CD4-positive, alpha-beta T cell treated with Interleukin-15 for 1 hour (primary cell): Measurements from ENCODE around the gene KRTAP9-9.
"Not testable (repeated sequence)": the region's sequence is repeated elsewhere in the genome, so short reads cannot be mapped to it uniquely, and the experiment has no call there.

Experiments
- DNase-seq: peaks from one replicate; pipeline ENCODE4 v3.0.0-alpha.2; 2020

KRTAP9-9 gene

GRCh38 chr17:41267711-41268110, 12.5 kb downstream of the KRTAP9-9 start:
- DNase-seq = no peak

DNA sequence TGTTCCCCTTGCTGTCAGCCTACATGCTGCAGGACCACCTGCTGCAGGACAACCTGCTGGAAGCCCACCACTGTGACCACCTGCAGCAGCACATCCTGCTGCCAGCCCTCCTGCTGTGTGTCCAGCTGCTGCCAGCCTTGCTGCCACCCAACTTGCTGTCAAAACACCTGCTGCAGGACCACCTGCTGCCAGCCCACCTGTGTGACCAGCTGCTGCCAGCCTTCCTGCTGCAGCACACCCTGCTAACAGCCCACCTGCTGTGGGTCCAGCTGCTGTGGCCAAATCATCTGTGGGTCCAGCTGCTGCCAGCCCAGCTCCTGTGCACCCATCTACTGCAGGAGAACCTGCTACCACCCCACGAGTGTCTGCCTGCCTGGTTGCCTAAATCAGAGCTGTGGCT, 16.1 kb downstream of the KRTAP9-9 start:
- not testable (repeated sequence) for DNase-seq

DNA sequence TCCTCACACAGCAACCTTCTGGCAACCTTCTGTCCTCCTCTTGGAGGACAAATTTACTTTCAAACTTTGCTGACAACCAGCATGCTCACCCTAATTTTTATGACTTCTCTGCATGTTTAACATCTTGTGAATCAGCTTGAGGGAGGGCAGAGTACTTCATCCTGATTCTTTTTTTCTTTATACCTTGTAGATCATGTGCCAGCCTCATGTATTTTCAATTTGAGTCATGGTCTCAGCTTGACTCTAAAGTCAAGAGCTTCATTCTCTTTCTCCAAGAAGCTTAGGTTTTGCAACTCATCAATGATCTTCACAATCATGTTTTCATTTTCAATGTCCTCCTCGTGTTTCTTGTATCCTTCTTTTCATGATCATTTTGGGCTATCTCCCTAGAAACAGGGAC, 16.7 kb downstream of the KRTAP9-9 start:
- no peak for DNase-seq

DNA sequence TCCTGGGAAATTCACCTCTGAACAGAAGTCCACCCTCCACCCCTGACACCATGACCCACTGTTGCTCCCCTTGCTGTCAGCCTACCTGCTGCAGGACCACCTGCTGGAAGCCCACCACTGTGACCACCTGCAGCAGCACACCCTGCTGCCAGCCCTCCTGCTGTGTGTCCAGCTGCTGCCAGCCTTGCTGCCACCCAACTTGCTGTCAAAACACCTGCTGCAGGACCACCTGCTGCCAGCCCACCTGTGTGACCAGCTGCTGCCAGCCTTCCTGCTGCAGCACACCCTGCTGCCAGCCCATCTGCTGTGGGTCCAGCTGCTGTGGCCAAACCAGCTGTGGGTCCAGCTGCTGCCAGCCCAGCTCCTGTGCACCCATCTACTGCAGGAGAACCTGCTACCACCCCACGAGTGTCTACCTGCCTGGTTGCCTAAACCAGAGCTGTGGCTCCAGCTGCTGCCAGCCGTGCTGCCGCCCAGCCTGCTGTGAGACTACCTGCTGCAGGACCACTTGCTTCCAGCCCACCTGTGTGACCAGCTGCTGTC, 20.5 kb downstream of the KRTAP9-9 start, which contains the start of gene KRTAP9-7:
KRTAP9-7 (plus strand) TSS at position 51 of the 543 bp plus-strand sequence; CDS start at position 51, 0 bp downstream.
- not testable (repeated sequence) for DNase-seq

DNA sequence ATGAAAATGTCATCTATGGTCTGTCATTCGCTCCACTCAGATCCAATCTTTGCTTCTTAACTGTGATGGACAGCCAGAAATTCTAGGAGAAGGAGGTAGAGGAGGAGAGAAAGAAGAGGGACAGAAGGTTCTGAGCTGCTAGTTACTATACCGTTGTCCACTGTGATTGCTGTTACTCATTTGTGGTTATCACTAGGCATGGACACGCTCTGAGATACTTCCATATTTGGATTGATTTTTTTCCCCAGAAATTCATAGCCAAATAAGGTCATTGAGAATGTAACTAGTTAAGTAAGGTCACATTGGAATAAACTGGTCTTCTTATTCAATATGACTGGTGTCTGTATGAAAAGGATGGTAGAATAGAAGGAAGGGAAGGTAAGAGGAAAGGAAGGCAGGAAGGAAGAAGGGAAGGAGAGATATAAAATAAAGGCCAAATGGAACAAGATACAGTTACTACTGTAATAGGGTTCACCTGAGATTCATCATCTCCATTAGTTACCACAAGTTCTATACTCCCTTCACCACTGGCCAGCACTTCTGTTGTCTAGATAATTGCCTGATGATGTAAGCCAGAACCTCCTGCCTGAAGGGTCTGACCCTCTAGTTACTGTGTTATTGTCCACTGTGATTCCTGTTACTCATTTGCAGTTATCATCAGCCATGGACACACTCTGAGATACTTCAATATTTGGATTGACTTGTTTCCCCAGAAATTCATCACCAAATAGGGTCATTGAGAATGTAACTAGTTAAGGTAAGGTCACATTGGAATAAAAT, 23.2 kb downstream of the KRTAP9-9 start:
- no peak for DNase-seq

DNA sequence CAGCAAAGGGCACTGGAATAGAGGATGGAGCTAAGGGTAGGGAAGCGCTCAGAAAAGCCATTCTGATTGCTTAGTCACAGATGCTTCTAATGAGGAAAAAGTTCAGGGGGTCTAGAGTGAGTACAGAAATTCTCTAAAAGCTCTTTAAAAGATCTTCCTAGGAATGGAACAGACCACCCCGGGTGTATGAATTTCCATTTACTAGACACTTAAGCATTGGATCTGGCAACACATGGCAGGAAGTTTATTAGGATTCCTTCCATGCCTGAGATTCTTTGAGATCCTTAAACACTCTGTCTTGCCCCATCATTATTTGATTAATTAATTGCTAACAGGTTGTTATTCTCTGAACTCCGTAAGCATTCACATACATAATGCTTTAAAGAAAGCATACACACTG, 28.9 kb downstream of the KRTAP9-9 start:
- DNase-seq = no peak

GRCh38 chr17:41284546-41284945, 29.4 kb downstream of the KRTAP9-9 start:
- DNase-seq = no peak

DNA sequence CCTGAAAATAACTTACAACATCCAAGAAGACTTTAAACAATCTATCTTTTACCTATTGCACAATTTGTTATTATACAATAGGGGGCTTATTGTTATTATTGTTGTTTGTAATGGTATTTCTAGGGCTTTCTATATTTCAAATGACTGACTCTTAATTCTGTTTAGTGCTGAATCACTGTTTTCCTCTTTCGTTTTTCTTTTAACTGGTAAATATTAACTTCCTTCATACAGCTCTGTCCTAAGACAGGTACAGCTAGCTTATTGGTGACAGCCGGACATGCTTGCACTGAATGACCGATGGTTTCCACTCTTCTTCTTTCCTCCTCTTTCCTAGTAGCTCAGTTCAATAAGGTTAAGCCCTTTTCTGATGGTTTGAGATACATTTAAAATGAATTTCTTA, 31.9 kb downstream of the KRTAP9-9 start:
- no peak for DNase-seq

DNA sequence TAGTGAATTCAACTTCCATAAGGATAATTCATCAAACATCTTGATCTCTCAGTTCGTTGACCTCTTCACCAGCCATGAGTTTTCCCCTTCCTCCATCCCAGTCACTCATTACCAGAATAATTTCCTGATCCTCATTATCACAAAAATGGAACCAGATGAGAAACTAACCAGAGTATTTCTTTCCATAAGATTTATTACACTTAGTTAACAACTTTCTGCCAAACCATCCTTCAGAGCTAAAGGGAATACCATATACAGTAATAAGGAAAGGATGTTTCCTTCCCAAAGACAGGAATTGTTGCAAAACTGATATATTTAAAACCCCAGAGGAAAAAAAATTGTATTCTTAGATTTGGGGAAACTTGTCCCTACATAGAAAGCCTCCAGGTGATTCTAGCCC, 38.8 kb downstream of the KRTAP9-9 start:
- DNase-seq = no peak

DNA sequence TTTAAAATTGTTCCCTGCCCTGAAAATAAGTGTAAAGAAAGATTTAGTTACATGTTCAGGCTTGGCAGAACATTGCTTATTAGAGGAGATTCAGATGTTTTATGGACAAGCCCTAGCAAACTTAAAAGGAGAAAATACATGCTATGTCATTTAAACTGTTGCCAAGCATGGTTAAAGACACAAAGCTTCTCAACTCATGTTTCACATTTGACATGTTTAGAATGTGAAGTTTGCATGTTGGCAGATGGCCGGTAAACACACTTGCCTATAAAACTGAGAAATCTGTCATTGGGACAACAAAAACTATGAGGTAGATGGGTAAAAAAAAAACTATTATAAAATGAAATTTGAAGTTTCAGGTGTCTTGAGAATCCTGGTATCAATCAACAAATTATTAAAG, 41.7 kb downstream of the KRTAP9-9 start:
- DNase-seq = no peak

- DNase-seq = no peak
Observed at GRCh38 chr17:41298458-41299135, 43.4 kb downstream of the KRTAP9-9 start.

DNA sequence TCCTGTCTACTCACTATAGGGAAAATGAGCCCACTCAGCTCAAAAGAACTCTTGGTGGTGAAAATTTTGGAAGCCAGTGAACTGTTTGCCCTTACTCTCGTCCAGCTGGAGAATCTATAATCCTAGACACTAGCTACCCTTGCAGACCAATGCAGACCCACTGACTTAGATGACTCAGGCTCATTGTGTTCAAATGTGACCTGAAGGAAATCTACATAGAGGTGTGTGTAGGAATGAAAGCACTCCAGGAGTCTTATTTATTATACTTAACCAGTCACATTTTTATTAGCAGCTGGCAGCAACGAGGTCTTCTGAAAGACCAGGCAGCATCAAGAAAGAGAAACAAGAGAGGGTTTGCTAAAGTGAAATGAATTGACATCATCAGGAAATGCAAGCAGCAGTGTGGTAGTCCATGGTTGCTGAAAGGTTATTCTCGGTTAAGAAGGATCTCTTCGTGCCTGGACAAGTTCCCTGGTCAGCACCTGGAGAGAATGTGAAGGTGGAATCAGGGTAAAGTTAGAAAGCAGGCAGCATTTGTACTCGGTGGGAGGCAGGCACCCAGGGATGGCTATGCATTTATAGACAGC, 46.1 kb downstream of the KRTAP9-9 start:
- no peak for DNase-seq

DNA sequence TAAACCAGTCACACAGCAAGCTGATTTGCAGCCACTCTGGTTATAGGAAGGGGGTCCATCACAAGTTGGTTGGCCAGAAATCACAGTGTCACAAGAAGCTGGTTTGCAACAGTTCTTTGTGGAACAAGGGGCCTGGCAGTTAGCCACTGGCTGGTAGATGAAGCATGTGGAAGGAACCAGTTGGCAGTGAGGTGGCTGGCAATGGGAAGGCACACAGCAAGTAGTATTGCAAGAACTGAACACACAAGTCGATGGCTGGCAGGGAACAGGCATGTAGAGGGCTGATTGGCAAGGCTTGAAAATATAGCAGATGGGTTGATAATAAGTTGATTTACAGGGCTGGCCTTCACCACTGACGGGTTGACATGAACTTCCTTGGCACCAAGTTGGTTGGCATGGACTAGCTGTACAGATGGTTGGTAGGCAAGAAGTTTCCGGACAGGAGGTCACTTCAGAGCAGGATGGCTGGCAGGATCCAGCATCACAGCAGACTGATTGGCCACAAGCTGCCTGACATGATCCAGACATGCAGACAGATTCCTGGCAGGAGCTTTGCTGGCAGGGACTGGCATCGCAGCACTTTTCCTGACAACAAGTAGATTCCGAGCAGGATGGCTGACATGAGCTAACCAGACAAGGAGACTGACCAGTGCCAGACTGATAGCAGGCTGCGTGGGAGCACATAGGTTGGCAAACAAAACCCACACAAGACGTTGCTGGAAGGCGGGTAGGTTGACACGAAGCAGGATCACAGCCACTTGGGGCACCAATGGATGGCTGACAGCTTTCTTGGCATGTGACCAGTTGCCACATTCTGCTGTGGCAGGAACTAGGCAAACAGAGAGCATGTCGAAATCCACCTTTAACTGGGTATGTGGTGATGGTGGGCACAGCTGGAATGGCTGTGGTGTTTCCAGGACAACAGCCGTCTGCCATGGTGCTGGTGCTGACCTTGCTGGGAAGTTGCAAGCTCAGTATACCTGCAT, 47.0 kb downstream of the KRTAP9-9 start, which contains the start of gene KRTAP29-1:
KRTAP29-1 (minus strand) TSS at position 936 of the 986 bp plus-strand sequence; CDS start at position 936, 0 bp downstream.
- DNase-seq = no peak

DNA sequence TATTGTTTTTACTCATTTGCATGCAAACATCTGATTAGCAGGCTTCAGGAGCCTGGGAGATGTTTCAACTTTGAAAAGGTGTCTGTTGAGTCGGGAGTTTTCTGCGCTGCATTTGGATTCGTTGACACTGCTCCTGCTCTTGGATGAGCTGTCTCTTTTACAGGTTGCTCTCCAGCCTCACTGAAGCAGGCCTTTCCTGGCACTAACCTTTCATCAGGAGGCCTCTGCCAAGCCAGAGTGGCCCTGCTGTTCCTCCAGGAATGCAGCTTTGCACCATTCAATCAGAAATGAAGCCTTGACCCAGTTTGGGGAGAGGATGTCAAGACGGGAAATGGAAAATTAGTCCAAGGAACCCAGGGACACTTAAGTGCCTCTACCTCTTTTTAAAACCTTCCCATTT, 47.8 kb downstream of the KRTAP9-9 start:
- no peak for DNase-seq

- no peak for DNase-seq
Observed at GRCh38 chr17:41304091-41304490, 48.9 kb downstream of the KRTAP9-9 start.
